MM.1S (cell line): ENCODE measurements around the gene OTOP2.

ENCODE experiments used
- DNase-seq: peaks from one replicate; pipeline ENCODE4 v3.0.0-alpha.2; 2015
- H2AFZ ChIP-seq: fragments of 300-600 bp; sonication (generic); 2 replicates; pipeline ENCODE4 v1.6.0; 2016; ENCODE audit warnings: antibody characterized with exemption, low read length
- H3F3A ChIP-seq: fragments of 300-600 bp; sonication (generic); 2 replicates; pipeline ENCODE4 v1.6.1; 2016; ENCODE audit warnings: mild to moderate bottlenecking, antibody characterized with exemption, low read length, moderate library complexity, mixed read lengths; ENCODE audit not compliant: insufficient read depth
- H3K27ac ChIP-seq: fragments of 300-600 bp; sonication (generic); 2 replicates; pipeline ENCODE4 v1.5.1; 2016; ENCODE audit warnings: mild to moderate bottlenecking, low read length
- H3K27me3 ChIP-seq: fragments of 300-600 bp; sonication (generic); replicated peaks from 2 replicates; pipeline ENCODE4 v1.6.0; 2016; ENCODE audit warnings: low read length; ENCODE audit not compliant: insufficient read depth
- H3K36me3 ChIP-seq: fragments of 300-600 bp; sonication (generic); replicated peaks from 2 replicates; pipeline ENCODE4 v1.6.1; 2016; ENCODE audit warnings: mild to moderate bottlenecking, low read length, mixed read lengths; ENCODE audit not compliant: insufficient read depth
- H3K4me1 ChIP-seq: fragments of 300-600 bp; sonication (generic); 2 replicates; pipeline ENCODE4 v1.6.1; 2016; ENCODE audit warnings: low read length, mixed read lengths
- H3K4me2 ChIP-seq: fragments of 300-600 bp; sonication (generic); 2 replicates; pipeline ENCODE4 v1.6.0; 2016; ENCODE audit warnings: low read depth, low read length
- H3K4me3 ChIP-seq: fragments of 300-600 bp; sonication (generic); 2 replicates; pipeline ENCODE4 v1.5.1; 2016; ENCODE audit warnings: low read length, mixed read lengths
- H3K79me2 ChIP-seq: fragments of 300-600 bp; sonication (generic); 2 replicates; pipeline ENCODE4 v1.6.1; 2016; ENCODE audit warnings: mixed run types, low read length, mixed read lengths
- H3K9ac ChIP-seq: fragments of 300-600 bp; sonication (generic); 2 replicates; pipeline ENCODE4 v1.6.1; 2016; ENCODE audit warnings: low read length, mixed read lengths
- H3K9me2 ChIP-seq: fragments of 300-600 bp; sonication (generic); replicated peaks from 2 replicates; pipeline ENCODE4 v1.6.1; 2016; ENCODE audit warnings: mild to moderate bottlenecking, low read length, mixed read lengths; ENCODE audit not compliant: insufficient read depth
- H3K9me3 ChIP-seq: fragments of 300-600 bp; sonication (generic); replicated peaks from 2 replicates; pipeline ENCODE4 v1.6.1; 2016; ENCODE audit warnings: mild to moderate bottlenecking, low read length, mixed read lengths; ENCODE audit not compliant: insufficient read depth
- H4K20me1 ChIP-seq: fragments of 300-600 bp; sonication (generic); 2 replicates; pipeline ENCODE4 v1.6.1; 2016; ENCODE audit warnings: mild to moderate bottlenecking, low read length, moderate library complexity, mixed read lengths; ENCODE audit not compliant: insufficient read depth
- EZH2 ChIP-seq: fragments of 300-600 bp; sonication (generic); optimal IDR thresholded peaks from 2 replicates; pipeline ENCODE3; 2017; ENCODE audit warnings: low read depth, mild to moderate bottlenecking, antibody characterized with exemption, low read length, mixed read lengths
- EZH2phosphoT487 ChIP-seq: fragments of 300-600 bp; sonication (generic); IDR thresholded peaks from 2 replicates; pipeline ENCODE4 v1.6.1; 2018; ENCODE audit warnings: antibody characterized with exemption, low read length
- TF ChIP-seq, protein P1 (sequence below): fragments of 300-600 bp; sonication (generic); IDR thresholded peaks from 2 replicates; pipeline ENCODE4 v1.5.1; 2016; ENCODE audit warnings: antibody characterized with exemption, low read length, mixed read lengths

Gene OTOP2

DNA sequence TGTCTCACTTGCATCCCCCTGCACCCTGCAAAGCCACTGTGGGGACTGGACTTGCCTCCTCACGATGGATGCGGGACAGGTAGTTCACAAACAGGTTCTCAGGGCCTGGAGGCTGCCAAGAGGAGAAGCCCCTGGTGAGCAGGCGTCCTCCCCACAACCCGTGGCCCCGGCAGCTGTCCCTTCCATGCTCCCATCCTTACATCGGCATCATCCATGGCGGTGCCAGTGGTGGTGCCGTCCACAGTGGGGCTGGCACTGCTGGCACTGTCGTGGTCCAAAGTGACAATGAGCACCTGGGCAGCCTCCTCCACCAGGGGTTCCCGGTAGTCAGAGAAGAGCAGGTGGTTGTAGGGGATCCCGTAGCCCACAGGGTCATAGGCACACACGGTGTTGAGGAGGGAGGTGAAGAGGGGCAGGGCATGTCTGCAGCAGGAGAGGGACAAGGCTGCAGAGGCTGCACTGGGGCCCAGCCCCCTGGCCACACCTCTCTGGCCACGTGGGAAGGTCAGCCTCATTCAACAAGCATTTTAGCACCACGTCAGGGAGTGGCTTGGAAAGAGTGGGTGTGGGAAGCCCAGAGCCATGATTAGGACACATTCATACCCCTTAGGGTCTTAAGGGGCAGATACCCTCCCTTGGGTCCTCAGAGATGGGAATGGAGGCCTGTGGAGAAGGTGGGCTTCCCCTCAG, 35.9 kb downstream of the OTOP2 start:
- no peaks in the 10 kb centered on the region for H3K9me2 ChIP-seq
- DNase-seq: no peak
- H3K4me2 ChIP-seq: no peak overlapping the region
- no peaks in the 10 kb centered on the region for H3K36me3 ChIP-seq
- H3K4me3 ChIP-seq: no peak overlapping the region
- H4K20me1 ChIP-seq: no peaks in the 10 kb centered on the region
- no peaks in the 10 kb centered on the region for H3K79me2 ChIP-seq
- no peak overlapping the region for H3K9ac ChIP-seq
- H3K4me1 ChIP-seq: peaks cover 4% of the 10 kb centered on the region
- no peak overlapping the region for H3K27ac ChIP-seq
- no peaks in the 10 kb centered on the region for H3K9me3 ChIP-seq
- H3F3A ChIP-seq: no peaks in the 10 kb centered on the region
- H2AFZ ChIP-seq: no peak overlapping the region
- H3K27me3 ChIP-seq: peaks cover 29% of the 10 kb centered on the region
- TF ChIP-seq EZH2: no peak

DNA sequence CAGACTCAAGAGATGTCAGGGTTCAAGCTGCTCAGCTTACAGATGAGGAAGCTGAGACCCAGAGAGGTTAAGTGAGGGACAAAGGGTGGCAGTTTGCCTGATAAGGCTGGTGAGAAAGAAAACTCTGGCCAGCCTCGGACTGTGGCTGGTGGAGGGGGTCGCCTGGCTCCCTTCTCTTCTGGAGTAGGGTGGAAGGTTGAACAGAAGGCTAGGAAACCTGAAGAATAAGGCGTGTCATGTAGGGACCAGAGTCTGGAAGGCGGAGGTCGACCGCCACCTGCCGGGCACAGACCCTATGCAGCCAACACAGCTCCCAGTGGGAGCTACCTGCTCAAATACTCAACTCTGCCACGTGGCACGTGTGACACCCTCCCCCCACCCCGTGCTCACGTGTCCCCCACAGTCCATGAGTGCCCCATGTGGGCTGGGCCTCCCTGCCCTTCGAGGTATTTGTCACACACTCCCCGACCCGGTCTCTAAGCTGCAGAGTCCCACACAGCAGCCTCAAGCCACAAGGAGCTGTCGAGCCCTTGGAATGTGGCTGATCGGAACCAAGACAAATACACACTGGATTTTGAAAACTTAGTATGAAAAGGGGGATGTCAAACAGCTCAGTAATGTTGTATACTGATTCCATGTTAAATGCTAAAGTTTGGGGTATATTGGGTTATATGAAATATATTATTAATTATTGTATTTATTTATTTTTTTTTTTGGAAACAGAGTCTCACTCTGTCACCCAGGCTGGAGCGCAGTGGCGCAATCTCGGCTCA, 36.7 kb downstream of the OTOP2 start:
- Histone ChIP-seq H3K27ac (no peak overlapping the region), H3K36me3 (no peaks in the 10 kb centered on the region), H3K27me3 (peaks cover 26% of the 10 kb centered on the region), H3F3A (no peaks in the 10 kb centered on the region), H3K4me3 (no peak overlapping the region), H3K9me2 (no peaks in the 10 kb centered on the region), H4K20me1 (no peaks in the 10 kb centered on the region), H2AFZ (peak overlapping the region; percentile 61; the same call in 1 of the 2 replicates), H3K79me2 (no peaks in the 10 kb centered on the region), H3K4me2 (peak overlapping the region; percentile 57; the same call in 1 of the 2 replicates), H3K9me3 (no peaks in the 10 kb centered on the region), H3K4me1 (peaks cover 4% of the 10 kb centered on the region), H3K9ac (no peak overlapping the region)
- no peak for TF ChIP-seq EZH2phosphoT487
- TF ChIP-seq, protein P1, sequence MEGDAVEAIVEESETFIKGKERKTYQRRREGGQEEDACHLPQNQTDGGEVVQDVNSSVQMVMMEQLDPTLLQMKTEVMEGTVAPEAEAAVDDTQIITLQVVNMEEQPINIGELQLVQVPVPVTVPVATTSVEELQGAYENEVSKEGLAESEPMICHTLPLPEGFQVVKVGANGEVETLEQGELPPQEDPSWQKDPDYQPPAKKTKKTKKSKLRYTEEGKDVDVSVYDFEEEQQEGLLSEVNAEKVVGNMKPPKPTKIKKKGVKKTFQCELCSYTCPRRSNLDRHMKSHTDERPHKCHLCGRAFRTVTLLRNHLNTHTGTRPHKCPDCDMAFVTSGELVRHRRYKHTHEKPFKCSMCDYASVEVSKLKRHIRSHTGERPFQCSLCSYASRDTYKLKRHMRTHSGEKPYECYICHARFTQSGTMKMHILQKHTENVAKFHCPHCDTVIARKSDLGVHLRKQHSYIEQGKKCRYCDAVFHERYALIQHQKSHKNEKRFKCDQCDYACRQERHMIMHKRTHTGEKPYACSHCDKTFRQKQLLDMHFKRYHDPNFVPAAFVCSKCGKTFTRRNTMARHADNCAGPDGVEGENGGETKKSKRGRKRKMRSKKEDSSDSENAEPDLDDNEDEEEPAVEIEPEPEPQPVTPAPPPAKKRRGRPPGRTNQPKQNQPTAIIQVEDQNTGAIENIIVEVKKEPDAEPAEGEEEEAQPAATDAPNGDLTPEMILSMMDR: peak; percentile 80
- no peak for TF ChIP-seq EZH2
- peak; percentile 77 for DNase-seq

DNA sequence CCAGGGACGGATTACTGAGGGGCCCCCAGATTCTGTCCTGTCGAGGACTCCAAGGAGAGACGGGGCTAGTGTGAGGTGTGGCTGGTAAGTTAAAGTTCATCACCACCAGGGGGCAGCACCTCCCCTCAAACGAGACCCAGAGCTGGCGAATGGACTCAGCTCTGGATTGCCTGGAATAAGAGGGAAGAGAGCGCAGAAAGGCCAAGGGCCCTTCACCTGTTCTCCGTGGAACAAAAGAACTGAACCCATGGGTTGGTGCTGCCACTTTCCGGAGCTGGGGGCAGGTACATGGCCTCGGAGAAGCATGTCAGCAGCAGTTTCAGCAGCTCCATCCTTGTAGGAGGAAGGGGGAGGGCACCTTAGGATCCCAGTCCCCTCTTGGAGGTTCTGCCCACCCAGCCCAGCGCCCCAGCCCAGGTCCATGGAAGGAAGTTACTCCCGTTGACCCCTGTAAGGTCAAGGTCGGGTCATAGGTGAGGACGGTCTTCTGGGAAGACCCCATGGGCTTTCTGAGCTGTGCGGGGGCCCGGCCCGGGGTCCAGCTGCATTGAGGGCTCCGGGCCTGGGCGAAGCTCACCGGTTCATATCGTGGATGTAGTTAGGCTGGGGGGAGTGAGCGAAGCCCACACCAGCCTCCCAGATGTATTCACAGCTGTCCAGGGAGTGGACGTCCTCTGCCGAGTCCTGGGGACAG, 37.7 kb downstream of the OTOP2 start:
- Histone ChIP-seq H3K4me1 (peaks cover 4% of the 10 kb centered on the region), H3K9me2 (no peaks in the 10 kb centered on the region), H3K36me3 (no peaks in the 10 kb centered on the region), H3K4me2 (peak overlapping the region; percentile 23; the same call in 1 of the 2 replicates), H3K9me3 (no peaks in the 10 kb centered on the region), H4K20me1 (no peaks in the 10 kb centered on the region), H3K27me3 (peaks cover 15% of the 10 kb centered on the region), H3K27ac (no peak overlapping the region), H3K79me2 (no peaks in the 10 kb centered on the region), H2AFZ (no peak overlapping the region), H3K4me3 (no peak overlapping the region), H3F3A (no peaks in the 10 kb centered on the region), H3K9ac (no peak overlapping the region)
- TF ChIP-seq, protein P1: peak; percentile 75
- no peak for TF ChIP-seq EZH2phosphoT487
- no peak for TF ChIP-seq EZH2
- DNase-seq: peak; percentile 72
